Measurements from ENCODE around the gene SLC5A6. TPM values are rescaled to one million over a fixed set of nuclear protein-coding genes. Genes with fewer than 3 reads are reported as not detected.

Gene SLC5A6
- polyA plus RNA-seq, 3 donors = 8.1 to 21.7 (median 10.2) TPM

DNA sequence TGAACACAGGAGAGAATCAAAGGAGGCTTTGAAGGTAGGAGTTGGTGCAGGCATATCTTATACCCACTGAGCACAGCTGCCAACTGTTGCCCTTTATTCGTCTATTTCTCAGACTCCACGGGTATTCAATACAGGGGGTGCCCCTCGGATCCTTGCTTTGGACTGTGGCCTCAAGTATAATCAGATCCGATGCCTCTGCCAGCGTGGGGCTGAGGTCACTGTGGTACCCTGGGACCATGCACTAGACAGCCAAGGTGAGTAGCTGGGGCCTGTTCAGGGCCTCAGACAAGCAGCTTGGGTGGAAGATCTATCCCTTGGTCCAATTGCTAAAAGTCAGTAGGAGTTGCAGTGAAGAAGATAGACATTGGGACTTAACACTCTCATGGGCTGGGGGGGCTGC, 10.3 kb upstream of the SLC5A6 start:
- Histone ChIP-seq H3K9ac (ENCODE audit: insufficient read depth, low read length, poor library complexity, severe bottlenecking) (no peak overlapping the region), H3K4me2 (replicated peaks; ENCODE audit: extremely low read depth, low read length, poor library complexity, severe bottlenecking) (no peak overlapping the region), H3K27me3 (ENCODE audit: control insufficient read depth in 2 of 2, insufficient read depth in 2 of 2, low read length in 2 of 2) (no peaks in the 10 kb centered on the region), H3K9me3 (replicated peaks in 1 of 2; ENCODE audit: control insufficient read depth in 1 of 2, insufficient read depth in 1 of 2, low read length in 2 of 2) (no peaks in the 10 kb centered on the region), H4K20me1 (ENCODE audit: insufficient read depth, low read length) (no peaks in the 10 kb centered on the region), H3K79me2 (ENCODE audit: insufficient read depth, low read length) (peaks cover 3% of the 10 kb centered on the region), H3K4me3 (replicated peaks in 1 of 3; ENCODE audit: low read depth in 2 of 3, low read length in 3 of 3) (no peak overlapping the region), H2AFZ (ENCODE audit: insufficient read depth, low read depth, low read length, poor library complexity, severe bottlenecking) (no peak overlapping the region), H3K36me3 (replicated peaks in 1 of 2; ENCODE audit: control insufficient read depth in 1 of 2, insufficient read depth in 2 of 2, low read length in 2 of 2) (peaks cover 52 to 78% of the 10 kb centered on the region in 2 donors), H3K27ac (ENCODE audit: low read depth in 1 of 2, low read length in 2 of 2) (no peak overlapping the region), H3K4me1 (ENCODE audit: control insufficient read depth in 1 of 2, insufficient read depth in 2 of 2, low read length in 2 of 2) (peaks cover 9 to 10% of the 10 kb centered on the region in 2 donors)
- DNase-seq = no peak
- peak overlapping the region in 1 of 7 donors; percentile 27 for H3K27ac Mint-ChIP-seq
- H3K36me3 Mint-ChIP-seq = peaks cover 70 to 80% of the 10 kb centered on the region in 2 donors
- no peak overlapping the region for H3K4me3 Mint-ChIP-seq
- TF ChIP-seq, protein P1, sequence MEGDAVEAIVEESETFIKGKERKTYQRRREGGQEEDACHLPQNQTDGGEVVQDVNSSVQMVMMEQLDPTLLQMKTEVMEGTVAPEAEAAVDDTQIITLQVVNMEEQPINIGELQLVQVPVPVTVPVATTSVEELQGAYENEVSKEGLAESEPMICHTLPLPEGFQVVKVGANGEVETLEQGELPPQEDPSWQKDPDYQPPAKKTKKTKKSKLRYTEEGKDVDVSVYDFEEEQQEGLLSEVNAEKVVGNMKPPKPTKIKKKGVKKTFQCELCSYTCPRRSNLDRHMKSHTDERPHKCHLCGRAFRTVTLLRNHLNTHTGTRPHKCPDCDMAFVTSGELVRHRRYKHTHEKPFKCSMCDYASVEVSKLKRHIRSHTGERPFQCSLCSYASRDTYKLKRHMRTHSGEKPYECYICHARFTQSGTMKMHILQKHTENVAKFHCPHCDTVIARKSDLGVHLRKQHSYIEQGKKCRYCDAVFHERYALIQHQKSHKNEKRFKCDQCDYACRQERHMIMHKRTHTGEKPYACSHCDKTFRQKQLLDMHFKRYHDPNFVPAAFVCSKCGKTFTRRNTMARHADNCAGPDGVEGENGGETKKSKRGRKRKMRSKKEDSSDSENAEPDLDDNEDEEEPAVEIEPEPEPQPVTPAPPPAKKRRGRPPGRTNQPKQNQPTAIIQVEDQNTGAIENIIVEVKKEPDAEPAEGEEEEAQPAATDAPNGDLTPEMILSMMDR (IDR thresholded peaks at IDR 0.05) = no peak
- H3K4me1 Mint-ChIP-seq = peaks cover 10% of the 10 kb centered on the region
- intact Hi-C loops (cut with micrococcal nuclease) = no loop called here
- H3K9me3 Mint-ChIP-seq = no peaks in the 10 kb centered on the region
- WGBS (ENCODE audit: insufficient coverage) = 100% methylated on average over 5 of the region's 5 CpGs
- H3K27me3 Mint-ChIP-seq (ENCODE audit: low read depth in 3 of 3) = peaks cover 0 to 5% (median 0%) of the 10 kb centered on the region in 3 donors

- Histone ChIP-seq H3K9ac (ENCODE audit: insufficient read depth, low read length, poor library complexity, severe bottlenecking) (no peak overlapping the region), H3K9me3 (replicated peaks in 1 of 2; ENCODE audit: control insufficient read depth in 1 of 2, insufficient read depth in 1 of 2, low read length in 2 of 2) (no peaks in the 10 kb centered on the region), H4K20me1 (ENCODE audit: insufficient read depth, low read length) (no peaks in the 10 kb centered on the region), H3K27me3 (ENCODE audit: control insufficient read depth in 2 of 2, insufficient read depth in 2 of 2, low read length in 2 of 2) (no peaks in the 10 kb centered on the region), H2AFZ (ENCODE audit: insufficient read depth, low read depth, low read length, poor library complexity, severe bottlenecking) (no peak overlapping the region), H3K4me1 (ENCODE audit: control insufficient read depth in 1 of 2, insufficient read depth in 2 of 2, low read length in 2 of 2) (peaks cover 12 to 19% of the 10 kb centered on the region in 2 donors), H3K4me3 (replicated peaks in 1 of 3; ENCODE audit: low read depth in 2 of 3, low read length in 3 of 3) (no peak overlapping the region), H3K27ac (ENCODE audit: low read depth in 1 of 2, low read length in 2 of 2) (no peak overlapping the region), H3K4me2 (replicated peaks; ENCODE audit: extremely low read depth, low read length, poor library complexity, severe bottlenecking) (no peak overlapping the region), H3K36me3 (replicated peaks in 1 of 2; ENCODE audit: control insufficient read depth in 1 of 2, insufficient read depth in 2 of 2, low read length in 2 of 2) (peaks cover 40 to 69% of the 10 kb centered on the region in 2 donors), H3K79me2 (ENCODE audit: insufficient read depth, low read length) (peaks cover 3% of the 10 kb centered on the region)
- no CpG with 5 or more reads among the region's 3 CpGs for WGBS (ENCODE audit: insufficient coverage)
- TF ChIP-seq, protein P1 (IDR thresholded peaks at IDR 0.05) = no peak
- intact Hi-C loops (cut with micrococcal nuclease) = no loop called here
- peaks cover 57 to 72% of the 10 kb centered on the region in 2 donors for H3K36me3 Mint-ChIP-seq
- H3K27ac Mint-ChIP-seq = peak overlapping the region in 2 of 7 donors; percentile 37 to 54
- H3K4me1 Mint-ChIP-seq = peaks cover 17% of the 10 kb centered on the region
- no peak overlapping the region for H3K4me3 Mint-ChIP-seq
- DNase-seq = no peak
- H3K9me3 Mint-ChIP-seq = peaks cover 0 to 2% (median 0%) of the 10 kb centered on the region in 7 donors
- peaks cover 0 to 5% (median 0%) of the 10 kb centered on the region in 3 donors for H3K27me3 Mint-ChIP-seq (ENCODE audit: low read depth in 3 of 3)
Measured at GRCh38 chr2:27221166-27221565, 9.1 kb upstream of the SLC5A6 start.

All from CD14-positive monocyte (primary cell).